HG03378 (cell line): ENCODE measurements around the gene SYCP2.
"Not testable (repeated sequence)": the region's sequence is repeated elsewhere in the genome, so short reads cannot be mapped to it uniquely, and the experiment has no call there.

Source experiments
- ATAC-seq: cut with Tn5 transposase; IDR thresholded peaks from one replicate; pipeline ENCODE4 v1.9.1; 2021; ENCODE audit warnings: mild to moderate bottlenecking, moderate library complexity; ENCODE audit not compliant: unreplicated experiment

The SYCP2 gene

GRCh38 chr20:59933296-59933848 is at the start of gene SYCP2:
TSS of gene SYCP2 (minus strand) at chr20:59933637. CDS start at chr20:59922413, 11,224 bp downstream.
- ATAC-seq: no peak

DNA sequence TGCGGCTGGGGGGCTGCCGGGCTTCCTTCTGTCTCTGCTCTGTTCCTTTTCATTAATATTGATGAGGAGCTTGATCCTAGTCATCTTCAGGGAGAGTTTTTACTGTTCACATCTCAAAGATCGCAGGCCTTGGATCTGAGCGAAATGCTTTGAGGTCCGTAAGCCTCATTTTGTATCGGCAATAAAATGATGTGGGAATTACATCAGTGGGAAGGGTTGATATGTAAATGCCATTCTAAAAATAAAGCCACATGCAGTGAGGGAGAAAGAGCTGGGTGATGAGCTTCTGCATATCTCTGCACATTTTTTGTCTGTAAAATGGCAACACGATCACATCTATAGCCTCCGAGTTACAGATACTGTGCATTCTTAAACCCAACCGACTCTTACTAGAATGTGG is 49.6 kb upstream of the SYCP2 start:
- ATAC-seq: no peak

- no peak for ATAC-seq
These were observed 43.6 kb upstream of the SYCP2 start for GRCh38 chr20:59977086-59977485.

GRCh38 chr20:59976156-59976782 is 42.8 kb upstream of the SYCP2 start:
- ATAC-seq: no peak

DNA sequence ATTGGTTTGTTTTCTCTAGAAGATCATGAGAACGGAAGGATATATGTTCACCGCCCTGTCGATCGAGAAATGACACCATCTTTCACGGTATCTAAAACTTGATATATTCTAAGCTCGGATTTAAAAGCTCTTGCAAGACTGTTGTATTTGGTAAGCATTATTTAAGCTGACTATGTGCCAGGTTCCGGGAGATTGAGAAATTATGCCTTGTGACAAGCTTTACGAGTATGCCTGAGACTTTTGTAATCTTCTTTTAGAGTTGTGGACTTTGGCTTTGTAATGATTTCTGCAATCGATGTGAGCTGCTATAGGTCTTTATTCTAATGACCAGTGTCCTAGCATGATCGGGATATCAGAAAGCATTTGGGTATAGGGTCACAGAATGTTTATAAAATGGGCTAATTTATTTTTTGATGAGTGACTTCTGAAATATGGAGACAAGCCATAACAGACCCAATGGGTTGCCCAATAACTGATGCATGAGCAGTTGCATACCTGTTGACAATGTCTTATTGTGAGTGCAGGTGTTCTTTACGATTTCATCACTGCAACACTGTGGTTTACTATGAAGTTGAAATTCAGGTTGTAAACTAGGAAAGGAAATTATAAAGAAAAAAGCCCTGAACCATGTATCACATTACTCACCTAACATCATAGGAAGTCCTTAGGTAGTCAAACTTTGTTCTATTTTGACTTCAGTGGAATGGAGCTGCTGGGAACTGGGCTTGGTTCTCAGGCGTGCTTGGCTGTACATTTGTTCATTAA is 38.8 kb upstream of the SYCP2 start:
- ATAC-seq: no peak

DNA sequence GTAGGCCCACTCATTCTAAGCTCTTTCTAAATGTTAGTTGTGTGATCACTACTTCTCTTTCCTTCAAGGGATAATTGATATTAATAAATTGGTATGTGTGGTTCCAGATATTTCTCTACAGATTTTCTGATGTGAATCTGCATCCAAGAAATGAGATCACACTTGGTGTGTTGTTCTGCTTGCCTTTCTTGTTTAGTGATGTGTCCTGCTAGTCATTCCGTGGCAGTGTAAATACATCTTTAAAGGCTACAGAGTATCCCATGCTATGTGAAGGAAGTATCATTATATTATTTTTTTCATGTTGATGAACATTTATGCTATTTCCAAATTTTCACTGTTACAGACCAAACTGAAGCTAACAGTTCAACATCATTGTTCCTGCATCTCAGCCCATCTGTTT is 38.0 kb upstream of the SYCP2 start:
- no peak for ATAC-seq

DNA sequence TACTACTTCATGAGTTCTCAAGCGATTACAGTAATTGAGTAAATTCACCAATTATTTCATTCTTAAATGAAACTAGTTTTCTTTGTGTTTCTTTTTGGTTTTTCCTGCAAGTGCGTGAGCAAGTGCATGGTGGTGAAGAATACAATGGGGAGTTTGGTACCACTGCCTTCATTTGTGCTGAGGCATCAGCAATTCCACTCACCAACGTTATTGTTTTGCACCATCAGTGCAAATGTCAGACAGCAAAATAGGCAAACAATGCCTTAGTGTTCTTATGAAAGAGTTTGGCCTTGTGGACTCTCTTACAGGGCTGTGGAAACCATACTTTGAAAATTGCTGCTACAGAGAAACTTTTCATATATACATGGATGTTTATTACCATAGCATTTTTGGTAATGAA is 33.0 kb upstream of the SYCP2 start:
- ATAC-seq: no peak

DNA sequence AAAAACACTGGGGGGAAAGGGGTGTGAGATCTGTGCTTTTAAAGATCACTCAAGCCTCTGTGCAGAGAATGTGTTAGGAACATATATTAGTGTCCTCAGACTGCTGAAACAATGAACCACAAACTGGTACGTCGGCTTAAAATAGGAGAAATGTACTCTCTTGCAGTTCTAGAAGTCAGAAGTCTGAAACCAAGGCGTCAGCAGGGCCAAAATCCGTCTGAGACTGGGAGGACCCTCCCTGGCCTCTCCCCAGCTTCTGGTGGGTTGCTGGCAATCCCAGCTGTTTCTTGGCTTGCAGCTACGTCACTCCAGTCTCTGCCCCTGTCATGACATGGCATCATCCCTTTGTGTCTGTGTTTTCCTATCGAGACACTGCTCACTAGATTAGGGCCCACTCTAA is 28.7 kb upstream of the SYCP2 start:
- ATAC-seq: no peak

DNA sequence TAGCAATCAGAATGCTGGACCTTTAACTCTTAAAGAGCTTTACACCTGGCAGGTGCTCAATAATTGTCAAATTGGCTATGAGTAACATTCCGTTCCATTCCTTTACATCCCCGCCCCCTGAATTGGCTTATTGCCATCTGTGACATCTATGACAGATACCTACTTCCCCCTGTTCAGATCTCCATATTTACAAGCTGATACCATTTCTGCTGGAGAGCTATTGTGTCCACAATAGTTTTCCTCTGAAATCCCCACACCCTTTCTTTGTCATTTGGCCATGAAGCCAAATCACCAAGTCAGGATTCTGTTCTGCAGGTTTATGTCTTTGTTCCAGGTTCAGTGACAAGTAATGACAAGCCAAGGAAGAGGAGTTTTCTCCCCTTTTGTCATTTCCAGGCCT is 28.0 kb upstream of the SYCP2 start:
- ATAC-seq: no peak

DNA sequence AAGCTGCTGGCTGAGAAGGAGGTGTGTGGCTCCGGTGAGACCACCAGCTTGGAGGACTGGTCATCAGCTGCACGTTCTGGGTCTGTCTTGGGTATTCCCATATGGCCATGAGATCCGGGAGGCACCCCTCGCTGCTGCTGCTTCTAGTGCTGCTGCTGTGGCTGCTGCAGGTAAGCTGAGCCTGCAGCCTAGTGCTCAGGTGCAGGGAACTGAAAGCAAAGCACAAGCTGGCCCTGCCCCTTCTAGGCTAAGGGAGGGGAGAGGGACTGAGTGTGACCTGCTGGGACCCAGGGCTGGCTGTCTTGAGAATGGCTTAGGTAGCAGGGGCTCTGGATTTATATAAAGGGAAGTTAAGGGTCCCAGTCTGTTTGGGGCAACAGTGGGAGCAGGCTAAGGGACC is 25.2 kb upstream of the SYCP2 start:
- ATAC-seq: no peak

- no peak for ATAC-seq
These were observed 24.7 kb upstream of the SYCP2 start, which contains the start of gene CDH26 for GRCh38 chr20:59958123-59958522. TSS of gene CDH26 (plus strand) at chr20:59958423. CDS start at chr20:59958727, 304 bp downstream.

- ATAC-seq: not testable (repeated sequence)
These were observed 24.1 kb upstream of the SYCP2 start for GRCh38 chr20:59957568-59957967.

GRCh38 chr20:59955131-59955796 is 21.8 kb upstream of the SYCP2 start:
- ATAC-seq: no peak

GRCh38 chr20:59954718-59955117 is 21.3 kb upstream of the SYCP2 start:
- ATAC-seq: no peak

- ATAC-seq: no peak
These were observed 16.5 kb upstream of the SYCP2 start for GRCh38 chr20:59949911-59950310.

GRCh38 chr20:59948828-59949720 is 15.6 kb upstream of the SYCP2 start:
- ATAC-seq: peak; percentile 66

GRCh38 chr20:59948212-59948611 is 14.8 kb upstream of the SYCP2 start:
- ATAC-seq: no peak

DNA sequence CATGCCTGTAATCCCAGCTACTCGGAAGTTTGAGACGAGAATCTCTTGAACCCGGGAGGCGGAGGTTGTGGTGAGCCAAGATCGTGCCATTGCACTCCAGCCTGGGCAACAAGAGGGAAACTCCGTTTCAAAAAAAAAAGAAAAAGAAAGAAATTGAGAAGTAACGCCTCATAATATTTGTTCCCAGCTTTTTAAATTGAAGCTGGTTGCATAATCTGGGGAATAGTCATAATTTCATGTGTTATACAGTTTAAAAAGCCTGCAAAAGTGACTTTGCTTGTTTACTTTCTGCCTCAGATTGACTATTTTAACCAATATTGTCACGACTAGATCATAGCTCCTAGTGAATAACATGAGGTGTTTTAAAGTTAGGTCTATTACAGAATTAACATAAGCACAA is 13.9 kb upstream of the SYCP2 start:
- no peak for ATAC-seq

- ATAC-seq: no peak
These were observed 12.3 kb upstream of the SYCP2 start for GRCh38 chr20:59945731-59946130.

DNA sequence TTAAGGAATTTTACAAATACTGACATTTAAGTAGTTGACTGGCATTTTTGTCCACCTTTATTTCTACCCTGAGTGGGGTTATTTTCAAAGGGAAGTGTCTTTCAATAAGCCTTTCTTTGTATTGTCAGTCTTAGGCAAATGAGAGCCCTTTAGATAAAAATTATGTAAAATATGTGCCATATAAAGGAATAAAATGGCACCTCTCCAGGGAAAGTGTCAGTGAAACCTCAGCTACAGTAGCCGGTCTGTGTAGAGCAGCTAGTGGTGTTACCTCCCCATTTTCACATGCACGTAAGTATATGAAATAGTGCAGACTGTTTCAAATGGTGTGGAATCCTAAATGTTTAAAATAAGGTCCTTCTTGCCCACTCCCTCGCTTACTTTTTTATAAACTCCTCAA is 11.7 kb upstream of the SYCP2 start:
- ATAC-seq: no peak

DNA sequence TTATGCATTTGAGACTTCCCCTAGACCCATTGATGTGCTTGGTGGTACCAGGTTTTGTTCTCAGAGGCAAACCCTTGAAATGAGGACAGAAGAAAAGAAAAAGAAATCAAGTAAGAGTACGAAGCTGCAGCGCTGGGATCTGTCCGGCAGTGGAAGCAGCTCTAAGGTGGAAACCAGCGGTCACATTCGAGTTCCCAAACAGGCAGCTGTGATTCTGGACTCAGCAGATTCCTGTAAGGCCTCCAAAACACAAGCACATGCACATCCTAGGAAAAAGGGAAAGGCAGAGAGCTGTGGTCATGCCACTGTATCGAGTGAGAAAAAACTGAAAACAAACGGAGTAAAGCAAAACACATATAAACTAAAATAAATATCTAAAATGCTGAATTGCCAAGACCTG is 11.3 kb upstream of the SYCP2 start:
- no peak for ATAC-seq
